GM18907 (cell line): ENCODE results near the gene SLC7A7.
"Not testable (repeated sequence)": the region's sequence is repeated elsewhere in the genome, so short reads cannot be mapped to it uniquely, and the experiment has no call there.

Experiments
- ATAC-seq: cut with Tn5 transposase; IDR thresholded peaks from one replicate; pipeline ENCODE4 v1.9.1; 2021; ENCODE audit warnings: mild to moderate bottlenecking, moderate library complexity; ENCODE audit not compliant: unreplicated experiment

SLC7A7 gene

DNA sequence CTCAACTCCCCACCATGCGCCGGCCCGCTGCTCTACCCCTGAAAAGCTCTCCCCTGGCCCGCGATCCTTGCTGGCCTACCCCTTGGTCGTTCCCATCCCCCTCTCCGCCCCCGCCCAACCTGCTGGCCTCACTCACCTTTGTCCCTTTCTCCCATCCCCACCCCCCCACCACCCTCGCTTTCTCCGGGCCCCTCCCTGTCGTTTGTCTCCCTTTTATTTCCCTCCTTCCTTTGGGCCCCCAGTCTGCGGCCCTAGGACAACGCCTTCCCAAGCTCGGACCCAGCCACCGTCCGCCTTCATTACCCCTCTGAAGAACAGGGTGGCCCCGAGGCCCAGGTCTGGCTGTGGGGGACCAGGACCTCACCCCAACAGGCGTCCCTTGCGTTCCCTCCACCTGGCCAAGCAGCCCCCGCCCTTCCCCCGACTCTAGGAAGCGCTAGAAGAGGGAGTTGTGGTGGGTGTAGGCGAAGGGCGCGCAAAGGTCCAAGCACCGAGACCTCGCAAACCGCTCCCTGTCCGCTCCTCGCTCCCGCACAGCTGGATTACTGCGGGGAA is 6.9 kb upstream of the SLC7A7 start:
- no peak for ATAC-seq

DNA sequence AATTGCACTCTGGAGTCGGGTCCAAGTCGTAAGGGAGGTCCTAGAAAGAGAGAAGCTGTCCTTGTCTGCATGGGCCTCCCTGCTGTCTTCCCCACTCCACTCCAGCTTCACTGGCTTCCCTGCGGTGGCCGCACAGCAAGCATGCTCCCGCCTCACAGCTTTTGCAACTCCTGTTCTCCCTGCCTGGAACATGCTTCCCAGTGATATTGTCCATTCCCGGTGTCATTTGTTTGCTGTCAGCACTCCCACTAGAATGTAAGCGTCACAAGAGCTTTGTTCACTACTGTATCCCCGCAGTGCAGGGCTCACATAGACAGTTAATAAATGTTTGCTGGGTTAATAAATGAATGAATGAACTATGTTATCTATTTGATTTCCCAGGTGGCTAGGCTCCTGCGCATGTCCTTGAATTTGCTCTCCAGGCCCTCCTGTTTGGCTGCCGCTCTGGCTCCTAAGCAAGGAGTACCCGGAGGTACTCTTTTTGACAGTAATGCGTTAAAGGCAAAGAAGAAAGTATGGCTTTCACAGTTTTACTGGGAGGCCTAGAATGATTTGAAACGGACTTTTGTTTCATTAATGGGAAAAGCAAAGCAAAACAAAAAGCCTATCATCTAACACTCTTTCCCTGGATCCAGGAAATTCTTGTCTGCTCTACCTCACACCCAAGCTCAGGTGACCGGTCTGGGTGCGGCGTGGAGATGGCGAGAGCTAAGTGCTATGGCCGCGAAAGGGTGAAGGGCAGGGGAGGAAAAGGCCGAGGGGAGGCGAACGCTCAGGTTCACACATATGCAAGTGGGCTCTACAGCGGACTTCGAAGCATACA is 6.2 kb upstream of the SLC7A7 start:
- ATAC-seq, result no peak

DNA sequence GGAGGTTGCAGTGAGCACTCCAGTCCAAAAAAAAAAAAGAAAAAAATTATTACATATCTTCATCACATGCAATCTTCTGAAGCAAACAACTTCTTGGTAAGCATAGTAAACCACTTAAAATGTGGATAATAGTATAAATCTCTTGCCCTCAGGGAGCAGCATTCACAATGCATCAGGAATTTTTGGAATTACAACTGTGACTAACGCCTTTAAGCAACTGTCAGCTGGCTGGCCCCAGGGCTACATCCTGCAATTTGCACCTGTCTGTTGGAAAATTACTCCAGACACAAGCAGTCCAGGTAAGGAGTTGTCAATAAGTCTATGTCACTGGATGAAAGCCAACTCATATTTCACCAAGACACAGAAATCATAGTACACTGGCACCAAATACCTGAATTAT is 5.5 kb upstream of the SLC7A7 start:
- no peak for ATAC-seq

DNA sequence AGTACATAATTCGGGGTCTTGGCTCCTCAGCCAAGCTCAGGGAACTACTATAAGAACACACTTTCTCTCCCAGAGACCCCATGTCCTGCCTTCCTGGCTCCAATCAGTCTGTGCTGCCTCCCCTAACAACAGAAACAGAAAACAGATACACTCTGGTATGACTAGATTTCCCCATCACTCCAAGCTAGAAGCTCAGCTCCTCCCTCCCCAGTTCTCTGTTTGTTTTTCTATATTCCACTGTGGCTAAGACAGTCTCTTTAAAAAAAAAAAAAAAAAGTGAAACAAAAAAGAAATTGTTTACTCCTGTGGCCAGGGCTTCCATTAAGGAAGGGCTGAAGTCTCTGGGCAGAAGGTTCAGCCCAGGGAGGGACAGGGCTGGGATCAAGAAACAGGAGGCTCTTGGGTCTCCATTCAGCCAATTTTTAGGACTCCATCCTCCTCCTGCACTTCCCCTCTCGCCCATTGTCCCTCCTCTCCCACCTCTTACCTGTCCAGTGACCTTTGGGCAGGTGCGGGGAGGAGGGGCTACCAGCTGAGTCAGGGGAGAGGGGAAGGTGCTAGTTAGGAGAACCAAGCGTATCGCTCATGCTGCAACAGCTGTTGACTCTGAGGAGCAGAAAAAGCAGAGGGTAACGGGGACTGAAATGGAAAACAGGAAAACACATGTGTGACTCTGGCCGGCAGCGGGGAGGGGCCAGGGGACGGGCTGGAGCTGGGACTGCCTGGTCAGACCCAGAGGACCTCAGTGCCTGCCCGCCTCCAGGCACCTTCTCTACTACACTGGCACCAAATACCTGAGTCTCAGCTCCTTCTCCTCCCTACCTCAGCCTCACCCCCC is 4.1 kb upstream of the SLC7A7 start:
- no peak for ATAC-seq

DNA sequence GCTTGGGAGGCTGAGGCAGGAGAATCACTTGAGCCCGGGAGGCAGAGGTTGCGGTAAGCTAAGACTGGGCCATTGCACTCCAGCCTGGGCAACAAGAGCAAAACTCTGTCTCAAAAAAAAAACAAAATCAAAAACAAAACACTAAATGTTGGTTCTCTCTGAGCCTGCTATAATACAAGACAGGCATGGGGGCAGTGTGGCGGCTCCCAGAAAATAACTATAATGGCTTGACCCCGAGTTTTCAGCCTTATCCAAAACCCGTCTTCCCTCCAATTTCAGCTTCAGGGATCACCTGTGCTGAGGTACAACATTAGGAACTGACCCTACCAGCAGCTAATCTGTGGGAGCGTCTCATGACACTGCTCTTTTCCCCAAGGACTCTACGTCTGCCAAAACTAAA is 862 bp downstream of the SLC7A7 start:
- ATAC-seq, result no peak

DNA sequence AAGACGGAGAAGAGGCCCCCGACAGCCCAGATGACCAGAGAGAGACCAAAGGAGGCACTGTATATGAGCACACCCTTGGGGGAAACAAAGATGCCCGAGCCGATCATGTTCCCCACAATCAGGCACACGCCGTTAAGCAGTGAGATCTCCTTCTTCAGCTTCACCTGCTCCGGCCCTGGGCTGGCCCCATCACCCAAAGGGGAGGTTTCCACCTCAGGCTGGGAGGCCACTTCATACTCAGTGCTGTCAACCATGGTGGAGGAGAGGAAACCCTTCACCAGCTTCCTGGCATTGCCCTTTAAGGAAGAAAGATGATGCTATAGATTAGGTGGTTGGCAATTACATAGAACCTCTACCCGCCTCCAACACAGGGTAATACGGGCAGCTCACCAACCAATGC is 2.1 kb downstream of the SLC7A7 start:
- ATAC-seq, result no peak

DNA sequence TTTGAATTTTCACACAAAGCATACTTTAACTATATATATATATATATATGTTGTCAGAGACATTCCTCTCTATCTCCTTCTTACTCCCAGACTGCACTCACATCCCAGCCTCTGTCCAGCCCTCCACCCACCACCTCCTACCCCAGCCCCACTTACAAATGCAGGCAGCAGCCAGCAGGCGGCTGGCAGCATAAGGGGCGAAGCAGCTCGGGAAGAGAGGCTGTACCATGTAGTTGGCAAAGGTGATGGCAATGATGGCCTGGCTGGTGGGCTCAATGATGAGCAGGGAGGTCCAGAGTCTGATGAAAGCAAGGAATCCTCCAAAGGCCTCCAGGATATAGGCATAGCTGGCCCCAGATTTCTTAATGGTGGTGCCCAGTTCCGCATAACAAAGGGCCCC is 2.5 kb downstream of the SLC7A7 start:
- no peak for ATAC-seq

DNA sequence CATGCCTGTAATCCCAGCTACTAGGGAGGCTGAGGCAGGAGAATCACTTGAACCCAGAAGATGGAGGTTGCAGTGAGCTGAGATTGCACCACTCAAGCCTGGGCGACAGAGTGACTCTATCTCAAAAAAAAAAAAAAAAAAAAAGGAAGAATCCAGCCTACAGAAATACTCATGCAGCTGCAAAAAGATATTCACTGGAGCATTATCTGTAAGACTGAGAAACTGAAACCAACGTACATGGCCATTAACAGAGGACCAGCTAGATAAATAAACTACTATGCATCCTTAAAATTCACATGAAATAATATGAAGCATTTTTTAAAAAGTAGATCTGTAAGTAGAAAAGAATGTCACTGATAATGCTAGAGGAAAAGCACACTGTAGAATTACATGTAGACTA is 3.5 kb downstream of the SLC7A7 start:
- no peak for ATAC-seq

DNA sequence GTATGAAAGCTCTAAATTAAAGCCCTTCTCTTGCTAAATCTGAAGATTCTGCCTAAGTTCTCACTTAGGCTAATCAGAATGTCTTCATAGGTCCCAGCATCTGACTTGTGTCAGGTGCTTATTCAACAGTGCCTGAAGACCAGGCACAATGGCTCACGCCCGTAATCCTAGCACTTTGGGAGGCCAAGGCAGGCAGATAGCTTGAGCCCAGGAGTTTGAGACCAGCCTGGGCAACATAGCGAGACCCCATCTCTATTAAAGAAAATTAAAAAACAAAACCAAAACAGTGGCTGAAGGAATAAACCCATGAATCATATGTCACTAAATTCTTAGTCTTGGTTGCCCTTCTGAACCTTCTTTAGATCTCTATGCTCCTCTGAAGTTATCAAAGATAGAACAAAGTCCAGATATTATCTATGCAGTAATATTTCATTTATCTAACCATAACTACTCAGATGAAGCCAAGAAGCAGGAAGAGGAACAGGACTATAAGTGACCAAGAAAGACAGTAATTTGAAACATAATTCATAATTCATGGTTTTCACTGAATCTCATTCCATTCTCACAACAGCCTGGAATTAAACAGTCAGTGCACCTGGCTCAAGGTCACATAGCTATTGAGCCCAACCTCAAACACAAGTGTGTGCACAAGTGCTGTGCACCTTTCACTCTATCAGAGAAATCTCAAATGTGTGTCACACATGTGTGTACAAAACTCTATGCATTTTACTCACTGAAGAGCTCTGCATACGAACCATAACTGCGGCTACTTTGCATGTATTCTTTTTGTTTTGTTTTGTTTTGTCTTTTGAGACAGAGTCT is 6.6 kb downstream of the SLC7A7 start:
- no peak for ATAC-seq

DNA sequence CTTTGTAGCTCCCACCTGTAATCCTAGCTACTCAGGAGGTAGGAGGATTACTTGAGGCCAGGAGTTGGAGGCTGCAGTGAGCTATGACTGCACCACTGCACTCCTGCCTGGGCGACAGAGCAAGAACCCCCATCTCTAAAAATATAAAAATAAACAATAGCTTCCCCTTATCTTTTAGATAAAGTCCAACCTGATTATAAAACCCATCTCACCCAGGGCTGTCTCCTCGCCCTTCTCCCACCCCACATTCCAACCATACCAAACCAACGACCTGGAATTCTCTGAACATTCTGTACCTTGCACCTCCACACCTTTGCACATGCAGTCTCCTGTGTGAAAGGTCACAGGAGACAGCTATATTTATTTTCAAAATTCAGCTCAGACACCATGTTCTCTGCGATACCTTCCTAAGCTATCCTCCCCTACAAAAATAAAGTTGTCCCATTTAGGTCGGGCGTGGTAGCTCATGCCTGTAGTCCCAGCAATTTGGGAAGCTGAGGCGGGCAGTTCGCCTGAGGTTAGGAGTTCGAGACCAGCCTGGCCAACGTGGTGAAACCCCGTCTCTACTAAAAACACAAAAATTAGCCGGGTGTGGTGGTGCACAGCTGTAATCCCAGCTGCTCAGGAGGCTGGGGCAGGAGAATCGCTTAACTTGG is 7.7 kb downstream of the SLC7A7 start:
- ATAC-seq, result no peak

DNA sequence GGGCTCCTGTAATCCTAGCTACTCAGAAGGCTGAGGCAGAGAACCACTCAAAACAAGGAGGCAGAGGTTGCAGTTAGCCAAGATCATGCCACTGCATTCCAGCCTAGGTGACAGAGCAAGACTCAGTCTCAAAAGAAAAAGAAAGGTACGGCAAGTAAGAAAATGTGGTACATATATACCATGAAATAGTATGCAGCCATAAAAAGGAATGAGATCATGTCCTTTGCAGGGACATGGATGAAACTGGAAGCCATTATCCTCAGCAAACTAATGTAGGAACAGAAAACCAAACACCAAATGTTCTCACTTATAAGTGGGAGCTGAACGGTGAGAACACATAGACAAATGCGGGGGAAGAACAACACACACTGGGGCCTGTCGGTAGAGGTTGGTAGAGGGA is 10.0 kb downstream of the SLC7A7 start:
- ATAC-seq, result not testable (repeated sequence)

DNA sequence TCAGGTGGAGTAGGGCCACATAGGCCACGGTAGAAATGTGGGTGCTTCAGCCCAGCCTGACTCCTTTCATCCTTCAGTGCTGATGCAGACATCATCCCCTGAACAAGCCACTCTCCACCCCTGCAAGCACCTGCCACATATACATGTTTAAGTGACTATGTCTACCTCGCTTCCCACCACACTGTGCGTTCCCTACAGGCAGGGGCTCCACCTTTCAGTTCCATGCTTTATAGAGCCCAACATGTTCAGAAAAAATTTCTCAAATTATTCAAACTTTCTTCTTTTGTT is 11.6 kb downstream of the SLC7A7 start:
- peak; percentile 41 for ATAC-seq

DNA sequence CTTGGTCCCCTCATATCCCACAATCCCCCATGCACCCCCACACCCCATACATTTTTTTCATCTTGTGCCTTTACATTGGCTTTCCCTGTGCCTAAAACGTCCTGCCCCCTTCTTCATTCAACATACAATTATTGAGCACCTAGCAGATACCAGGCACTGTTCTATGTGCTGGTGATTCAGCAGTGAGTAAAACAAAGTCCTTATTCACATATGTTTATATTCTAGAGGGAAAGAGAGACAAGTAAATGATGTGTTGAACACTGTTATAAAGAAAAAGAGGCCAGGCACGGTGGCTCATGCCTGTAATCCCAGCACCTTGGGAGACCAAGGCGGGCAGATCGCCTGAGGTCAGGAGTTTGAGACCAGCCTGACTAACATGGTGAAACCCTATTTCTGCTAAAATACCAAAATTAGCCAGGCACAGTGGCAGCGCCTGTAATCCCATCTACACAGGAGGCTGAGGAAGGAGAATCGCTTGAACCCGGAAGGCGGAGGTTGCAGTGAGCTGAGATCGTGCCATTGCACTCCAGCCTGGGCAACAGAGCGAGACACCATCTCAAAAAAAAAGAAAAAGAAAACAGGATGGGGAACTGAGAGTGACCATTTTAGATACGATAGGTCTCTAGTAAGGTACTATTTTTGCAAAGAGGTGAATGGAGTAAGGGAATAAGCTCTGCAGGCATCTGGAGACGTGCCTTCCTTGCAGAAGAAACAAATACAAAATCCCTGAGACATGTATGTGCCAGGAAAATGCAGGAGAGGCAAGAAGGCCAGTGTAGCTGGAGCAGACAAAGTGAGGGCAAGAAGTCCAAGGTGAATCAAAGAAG is 12.2 kb downstream of the SLC7A7 start:
- peak; percentile 52 for ATAC-seq

DNA sequence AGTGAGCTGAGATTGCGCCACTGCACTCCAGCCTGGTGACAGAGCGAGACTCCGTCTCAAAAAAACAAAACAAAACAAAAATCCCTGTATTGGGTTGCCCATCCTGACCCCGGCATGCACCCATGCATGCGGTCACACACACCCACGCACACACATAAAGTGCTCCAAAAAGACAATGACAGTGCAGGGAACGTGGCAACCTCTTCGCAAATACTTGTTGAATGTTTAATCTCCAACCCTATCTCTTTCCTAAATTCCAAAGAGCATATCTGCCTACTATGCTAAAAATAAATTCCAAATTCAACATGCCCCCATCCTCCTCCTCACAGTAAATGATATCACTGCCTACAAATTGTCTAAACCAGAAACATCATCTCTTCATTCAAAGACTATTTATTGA is 13.5 kb downstream of the SLC7A7 start:
- no peak for ATAC-seq

DNA sequence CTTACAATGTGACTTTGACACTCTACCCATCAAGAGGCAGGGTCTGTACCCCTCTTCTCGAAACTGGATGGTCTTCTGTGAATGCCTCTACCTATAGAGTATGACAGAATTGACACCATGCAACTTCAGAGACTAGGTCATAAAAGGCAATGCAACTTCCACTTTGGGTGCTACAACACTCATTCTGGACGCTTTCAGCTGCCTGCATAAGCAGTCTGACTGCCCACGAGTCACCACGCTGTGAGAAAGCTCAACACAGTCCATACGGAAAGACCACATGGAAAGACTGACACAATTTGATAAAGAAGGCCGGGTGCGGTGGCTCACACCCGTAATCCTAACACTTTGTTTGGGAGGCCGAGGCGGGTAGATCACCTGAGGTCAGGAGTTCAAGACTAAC is 14.9 kb downstream of the SLC7A7 start:
- no peak for ATAC-seq

DNA sequence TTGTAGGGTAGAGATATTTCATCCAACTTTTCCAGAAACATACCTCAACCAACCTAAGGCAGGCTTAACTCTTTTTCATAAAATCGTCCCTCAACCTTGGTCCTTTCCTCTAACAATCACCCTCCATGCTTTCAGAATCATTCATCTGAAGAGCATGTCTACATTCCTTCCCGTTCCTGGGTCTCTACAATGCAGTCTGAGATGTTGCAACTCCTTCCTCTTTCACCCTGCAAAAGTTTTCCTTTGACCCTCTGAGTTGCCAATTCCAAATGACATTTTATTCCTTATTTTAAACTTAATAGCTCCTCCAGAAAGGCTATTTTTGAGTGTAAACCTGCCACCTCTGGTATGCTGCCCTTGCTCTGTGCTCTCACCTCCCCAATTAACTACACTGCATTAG is 16.7 kb downstream of the SLC7A7 start:
- no peak for ATAC-seq

DNA sequence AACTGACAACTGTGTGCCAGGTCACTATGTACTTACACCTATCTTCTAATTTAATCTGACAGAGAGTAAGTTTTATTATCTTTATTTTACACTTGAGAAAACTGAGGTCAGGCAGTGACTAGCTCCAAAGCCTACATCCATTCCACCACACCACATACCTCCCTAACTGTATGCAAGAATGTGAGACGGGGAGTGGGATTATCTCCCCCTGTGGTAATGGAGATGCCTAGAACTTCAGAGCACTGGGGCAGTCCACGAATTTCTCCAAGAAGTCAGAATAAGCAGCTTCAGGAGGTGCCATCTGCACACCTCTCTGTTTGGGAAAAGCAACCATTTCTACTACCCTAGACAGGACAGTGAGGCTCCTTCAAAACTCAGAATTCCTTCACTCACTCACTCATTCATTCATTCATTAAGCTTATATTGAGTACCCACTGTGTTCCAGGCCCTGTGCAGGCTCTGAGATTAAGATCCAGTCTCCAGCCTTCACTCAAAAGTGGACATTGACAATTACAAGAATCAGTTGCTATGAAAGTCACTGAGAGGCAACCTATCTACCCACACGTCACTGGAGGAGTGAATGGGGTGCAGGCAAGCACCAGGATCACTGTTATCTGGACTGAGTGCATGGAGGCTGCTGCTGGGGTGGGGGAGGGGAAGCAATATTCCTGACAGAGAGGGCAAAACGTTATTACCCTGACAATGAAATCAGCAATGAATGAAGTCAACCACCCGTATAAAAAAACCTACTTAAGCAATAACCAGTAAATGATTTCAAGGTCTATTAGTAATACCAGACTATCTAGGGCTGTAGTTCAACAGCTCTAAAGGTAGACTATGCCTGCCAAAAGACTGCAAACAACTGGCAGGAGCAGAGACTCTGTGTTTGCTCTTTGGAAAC is 18.0 kb downstream of the SLC7A7 start:
- ATAC-seq, result no peak

DNA sequence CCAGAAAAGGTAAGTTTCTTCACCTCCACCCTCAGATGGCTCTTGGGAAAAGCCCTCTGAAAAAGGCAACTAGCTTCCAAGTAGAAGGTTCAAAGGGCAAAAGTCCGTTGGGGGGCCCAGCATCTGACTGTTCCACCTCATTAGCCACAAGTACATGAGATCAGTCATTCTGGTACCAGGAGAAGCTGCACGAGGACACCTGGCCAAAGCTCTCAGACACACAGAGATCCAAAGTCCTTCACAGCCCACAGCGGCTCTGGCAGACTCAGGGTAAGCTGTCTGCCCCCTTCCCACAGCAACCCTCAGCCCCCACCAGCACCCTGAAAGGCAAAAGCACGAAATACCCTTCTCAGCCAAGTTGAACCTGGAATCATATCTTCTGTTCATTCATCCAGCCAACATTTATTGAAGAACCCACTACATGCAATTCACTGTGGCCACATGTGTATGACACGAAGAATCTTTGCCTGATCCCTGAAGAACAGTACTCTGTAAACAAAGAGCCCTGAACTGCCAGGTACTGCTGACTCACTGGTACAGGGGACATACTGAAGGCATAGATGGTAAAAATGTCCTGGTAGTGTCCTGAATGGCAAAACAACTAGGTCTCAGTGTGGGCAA is 19.0 kb downstream of the SLC7A7 start:
- ATAC-seq, result peak; percentile 56
